Pons (tissue), 1 donor: ENCODE measurements around the gene ADAMTS18.
A peak's percentile ranks its signal among the peaks of the same experiment; 100 is the strongest.

Experiments
- DNase-seq: peaks from one replicate; pipeline ENCODE4 v3.0.0-alpha.2; 2016; ENCODE audit warnings: low spot score

ADAMTS18 gene

GRCh38 chr16:77434022-77434529 lies 758 bp downstream of the ADAMTS18 start:
- no peak for DNase-seq

GRCh38 chr16:77433146-77433545 lies 1.7 kb downstream of the ADAMTS18 start:
- DNase-seq, result peak; percentile 19

- DNase-seq, result peak; percentile 46
These were observed 2.6 kb downstream of the ADAMTS18 start for GRCh38 chr16:77432264-77432663.

- DNase-seq, result peak; percentile 62
These were observed 3.8 kb downstream of the ADAMTS18 start for GRCh38 chr16:77430787-77431585.

- DNase-seq, result peak; percentile 70
These were observed 4.5 kb downstream of the ADAMTS18 start for GRCh38 chr16:77430360-77430759.

GRCh38 chr16:77424871-77425604 lies 9.8 kb downstream of the ADAMTS18 start:
- DNase-seq, result peak; percentile 22

- no peak for DNase-seq
These were observed 12.5 kb downstream of the ADAMTS18 start for GRCh38 chr16:77422196-77422784.

GRCh38 chr16:77416939-77417480 lies 17.8 kb downstream of the ADAMTS18 start:
- DNase-seq, result no peak

- no peak for DNase-seq
These were observed 20.0 kb downstream of the ADAMTS18 start for GRCh38 chr16:77414752-77415231.

- DNase-seq, result no peak
These were observed 24.4 kb downstream of the ADAMTS18 start for GRCh38 chr16:77410449-77410848.

GRCh38 chr16:77409311-77409710 lies 25.5 kb downstream of the ADAMTS18 start:
- DNase-seq, result no peak

- DNase-seq, result no peak
These were observed 26.2 kb downstream of the ADAMTS18 start for GRCh38 chr16:77408607-77409006.

GRCh38 chr16:77406680-77407079 lies 28.2 kb downstream of the ADAMTS18 start:
- no peak for DNase-seq

GRCh38 chr16:77404775-77405174 lies 30.1 kb downstream of the ADAMTS18 start:
- DNase-seq, result no peak

GRCh38 chr16:77403732-77404131 lies 31.1 kb downstream of the ADAMTS18 start:
- DNase-seq, result no peak

- DNase-seq, result no peak
These were observed 32.2 kb downstream of the ADAMTS18 start for GRCh38 chr16:77402672-77403071.

GRCh38 chr16:77402118-77402517 lies 32.7 kb downstream of the ADAMTS18 start:
- DNase-seq, result no peak

- DNase-seq, result no peak
These were observed 35.3 kb downstream of the ADAMTS18 start for GRCh38 chr16:77399546-77399945.

GRCh38 chr16:77399066-77399465 lies 35.8 kb downstream of the ADAMTS18 start:
- DNase-seq, result no peak

- no peak for DNase-seq
These were observed 36.3 kb downstream of the ADAMTS18 start for GRCh38 chr16:77398495-77398894.

GRCh38 chr16:77396461-77396860 lies 38.4 kb downstream of the ADAMTS18 start:
- no peak for DNase-seq

- DNase-seq, result no peak
These were observed 40.1 kb downstream of the ADAMTS18 start for GRCh38 chr16:77394699-77395098.
